Liver (tissue), 9 donors: Measurements from ENCODE around the gene FRMD1. TPM values are rescaled to one million over a fixed set of nuclear protein-coding genes. Genes with fewer than 3 reads are reported as not detected.

ENCODE experiments used
- DNase-seq: peaks from one replicate; pipeline ENCODE4 v3.0.0-alpha.2; 2017; ENCODE audit warnings: low spot score
- H3K27ac ChIP-seq, 2 donors: one replicate each; pipeline ENCODE4 v1.7.0; 2013; ENCODE audit warnings: inconsistent platforms in 2 of 2, low read length in 2 of 2, control low read depth in 1 of 2, low read depth in 1 of 2, mild to moderate bottlenecking in 1 of 2
- H3K27me3 ChIP-seq, 4 donors: one replicate each; pipeline versions ENCODE4 v1.6.1 to v1.7.0; 2013; ENCODE audit warnings: low read length in 3 of 4, inconsistent platforms in 1 of 4, mild to moderate bottlenecking in 1 of 4, moderate library complexity in 1 of 4; ENCODE audit not compliant: control insufficient read depth in 4 of 4, insufficient read depth in 4 of 4
- H3K36me3 ChIP-seq, 4 donors: one replicate each; pipeline versions ENCODE4 v1.6.1 to v1.7.0; 2013; ENCODE audit warnings: low read length in 3 of 4, mild to moderate bottlenecking in 3 of 4, low read depth in 1 of 4, moderate library complexity in 1 of 4; ENCODE audit not compliant: control insufficient read depth in 4 of 4, insufficient read depth in 3 of 4
- H3K4me1 ChIP-seq, 4 donors: one replicate each; pipeline versions ENCODE4 v1.6.1 to v1.7.0; 2013; ENCODE audit warnings: low read length in 3 of 4, mild to moderate bottlenecking in 3 of 4, moderate library complexity in 1 of 4; ENCODE audit not compliant: control insufficient read depth in 4 of 4, insufficient read depth in 4 of 4
- H3K4me3 ChIP-seq, 3 donors: one replicate each; pipeline versions ENCODE4 v1.6.1 to v1.7.0; 2013; ENCODE audit warnings: low read length in 3 of 3, control low read depth in 1 of 3, low read depth in 1 of 3, mild to moderate bottlenecking in 1 of 3
- H3K9ac ChIP-seq, 2 donors: one replicate each; pipeline ENCODE4 v1.7.0; 2013; ENCODE audit warnings: low read length in 2 of 2, mild to moderate bottlenecking in 2 of 2, moderate library complexity in 2 of 2, control low read depth in 1 of 2, low read depth in 1 of 2
- H3K9me3 ChIP-seq, 4 donors: one replicate each; pipeline versions ENCODE4 v1.6.1 to v1.7.0; 2013; ENCODE audit warnings: low read length in 3 of 4; ENCODE audit not compliant: control insufficient read depth in 4 of 4
- EGR1 ChIP-seq, 2 donors: IDR thresholded peaks; 2 replicates each; pipeline ENCODE4 v1.6.1; 2016 to 2018; ENCODE audit warnings: antibody characterized with exemption in 2 of 2, low read depth in 2 of 2
- FOXA1 ChIP-seq: IDR thresholded peaks from 2 replicates; pipeline ENCODE4 v1.6.1; 2016; ENCODE audit warnings: antibody characterized with exemption
- FOXA2 ChIP-seq: IDR thresholded peaks from 2 replicates; pipeline ENCODE4 v1.6.1; 2016; ENCODE audit warnings: antibody characterized with exemption
- GABPA ChIP-seq, 2 donors: IDR thresholded peaks in 1 of 2; conservative IDR thresholded peaks in 1 of 2; 2 replicates each; pipeline ENCODE4 v1.6.1; 2016; ENCODE audit warnings: antibody characterized with exemption in 2 of 2, mild to moderate bottlenecking in 1 of 2, moderate library complexity in 1 of 2
- HNF4A ChIP-seq, 2 donors: conservative IDR thresholded peaks; 2 replicates each; pipeline ENCODE4 v1.6.1; 2016; ENCODE audit warnings: antibody characterized with exemption in 2 of 2, mild to moderate bottlenecking in 2 of 2
- HNF4G ChIP-seq: IDR thresholded peaks from 2 replicates; pipeline ENCODE4 v1.6.1; 2016; ENCODE audit warnings: antibody characterized with exemption
- JUND ChIP-seq, 2 donors: IDR thresholded peaks; 2 replicates each; pipeline ENCODE4 v1.6.1; 2016; ENCODE audit warnings: antibody characterized with exemption in 2 of 2
- NR2F2 ChIP-seq: IDR thresholded peaks from 2 replicates; pipeline ENCODE4 v1.6.1; 2016; ENCODE audit warnings: antibody characterized with exemption
- RAD21 ChIP-seq, 2 donors: IDR thresholded peaks; 2 replicates each; pipeline ENCODE4 v1.6.1; 2016; ENCODE audit warnings: antibody characterized with exemption in 2 of 2, mild to moderate bottlenecking in 2 of 2
- RXRA ChIP-seq, 2 donors: IDR thresholded peaks; 2 replicates each; pipeline ENCODE4 v1.6.1; 2017 to 2018; ENCODE audit warnings: antibody characterized with exemption in 2 of 2, mild to moderate bottlenecking in 1 of 2
- SP1 ChIP-seq: IDR thresholded peaks from 2 replicates; pipeline ENCODE4 v1.6.1; 2018; ENCODE audit warnings: antibody characterized with exemption, mild to moderate bottlenecking
- TAF1 ChIP-seq: conservative IDR thresholded peaks from 2 replicates; pipeline ENCODE4 v1.6.1; 2016; ENCODE audit warnings: antibody characterized with exemption, mild to moderate bottlenecking
- YY1 ChIP-seq: IDR thresholded peaks from 2 replicates; pipeline ENCODE4 v1.6.1; 2016; ENCODE audit warnings: antibody characterized with exemption, mild to moderate bottlenecking
- WGBS: extraction: QIAGEN DNeasy Blood & Tissue Kit; methylation state at CpG from one replicate; pipeline ENCODE4 v1.1.7; 2013; 5-methylcytosine and 5-hydroxymethylcytosine counted together
- polyA plus RNA-seq, 2 donors: library from polyadenylated mRNA; stranded (reverse) in 1 of 2; unstranded in 1 of 2; fragments of 200-250 nt in 1 of 2; fragments of >200 nt in 1 of 2; fragmentation: Nextera tagmentation in 1 of 2; extraction: Ambion mirVana in 1 of 2; gene quantifications; one replicate each; pipeline versions ENCODE4 v1.2.1 to v1.2.3, GENCODE V29; 2013 to 2015
- total RNA-seq, 2 donors: library from RNA; depleted of rRNA; stranded (reverse); fragments of >200 nt; gene quantifications; one replicate each; pipeline ENCODE4 v1.2.3, GENCODE V29; 2014
- TF ChIP-seq, protein P1 (sequence below): IDR thresholded peaks from 2 replicates; pipeline ENCODE4 v1.6.1; 2016; ENCODE audit warnings: antibody characterized with exemption, mild to moderate bottlenecking
- TF ChIP-seq, protein P2 (sequence below): IDR thresholded peaks from 2 replicates; pipeline ENCODE4 v1.6.1; 2016; ENCODE audit warnings: antibody characterized with exemption
- TF ChIP-seq, protein P3 (sequence below): fragments of 150-350 bp; IDR thresholded peaks from 2 replicates; pipeline ENCODE4 v1.5.1; 2017; ENCODE audit warnings: improper control_type of control experiment, low read depth, low read length; ENCODE audit not compliant: missing input control
- TF ChIP-seq, protein P4 (sequence below): IDR thresholded peaks from 2 replicates; pipeline ENCODE4 v1.6.1; 2016; ENCODE audit warnings: antibody characterized with exemption
- TF ChIP-seq, protein P5 (sequence below): IDR thresholded peaks from 2 replicates; pipeline ENCODE4 v1.6.1; 2016; ENCODE audit warnings: antibody characterized with exemption
- donor health status: healthy.
- donor health status: healthy.
- donor health status: healthy.
- donor health status: healthy.
- donor health status: healthy.

FRMD1 gene
- total and polyA plus RNA-seq, 4 donors: 0.04 to 0.17 (median 0.12) TPM

DNA sequence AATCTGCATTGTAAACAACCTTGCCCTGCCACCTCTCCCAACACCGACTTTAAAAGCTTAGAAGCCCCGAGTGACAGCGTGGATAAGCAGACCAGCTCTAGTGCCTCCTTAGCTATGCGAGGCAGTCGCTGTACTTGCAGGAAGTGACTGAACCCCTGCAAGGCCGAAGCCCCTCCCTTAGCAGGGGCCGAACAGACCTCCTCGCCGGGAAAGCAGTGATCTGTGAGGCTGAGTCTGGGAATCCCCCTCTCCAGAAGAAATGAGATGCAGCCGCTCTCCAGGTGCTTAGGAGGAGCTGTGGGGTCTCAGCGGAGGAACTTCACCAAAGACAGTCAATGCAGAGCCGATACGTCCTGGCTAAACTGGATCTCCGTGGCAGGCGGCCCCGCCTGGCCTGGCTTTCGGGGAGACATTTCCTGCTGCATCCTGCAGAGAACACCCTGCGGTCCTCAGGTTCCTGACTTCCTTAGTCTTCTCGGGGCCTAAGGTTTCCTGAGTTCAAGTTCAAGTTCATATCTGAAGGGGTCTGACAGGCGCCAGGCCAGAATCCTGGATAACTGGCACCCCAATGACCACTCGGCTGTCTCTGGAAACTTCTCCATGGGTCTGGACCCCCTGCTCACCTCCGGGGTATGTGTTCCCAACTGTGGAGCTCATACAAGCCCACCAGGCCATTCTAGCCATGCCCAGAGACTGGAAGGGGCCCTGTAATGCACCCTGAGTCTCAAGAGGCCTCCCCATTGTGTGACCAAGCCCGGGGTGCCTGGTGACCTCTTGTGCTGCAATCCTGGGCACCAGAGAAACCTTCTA lies 20.4 kb upstream of the FRMD1 start:
- no peak for TF ChIP-seq GABPA (IDR thresholded peaks at IDR 0.05 in 1 of 2, conservative IDR thresholded peaks at IDR 0.05 in 1 of 2)
- no peak for TF ChIP-seq RXRA (IDR thresholded peaks at IDR 0.05)
- TF ChIP-seq, protein P1, sequence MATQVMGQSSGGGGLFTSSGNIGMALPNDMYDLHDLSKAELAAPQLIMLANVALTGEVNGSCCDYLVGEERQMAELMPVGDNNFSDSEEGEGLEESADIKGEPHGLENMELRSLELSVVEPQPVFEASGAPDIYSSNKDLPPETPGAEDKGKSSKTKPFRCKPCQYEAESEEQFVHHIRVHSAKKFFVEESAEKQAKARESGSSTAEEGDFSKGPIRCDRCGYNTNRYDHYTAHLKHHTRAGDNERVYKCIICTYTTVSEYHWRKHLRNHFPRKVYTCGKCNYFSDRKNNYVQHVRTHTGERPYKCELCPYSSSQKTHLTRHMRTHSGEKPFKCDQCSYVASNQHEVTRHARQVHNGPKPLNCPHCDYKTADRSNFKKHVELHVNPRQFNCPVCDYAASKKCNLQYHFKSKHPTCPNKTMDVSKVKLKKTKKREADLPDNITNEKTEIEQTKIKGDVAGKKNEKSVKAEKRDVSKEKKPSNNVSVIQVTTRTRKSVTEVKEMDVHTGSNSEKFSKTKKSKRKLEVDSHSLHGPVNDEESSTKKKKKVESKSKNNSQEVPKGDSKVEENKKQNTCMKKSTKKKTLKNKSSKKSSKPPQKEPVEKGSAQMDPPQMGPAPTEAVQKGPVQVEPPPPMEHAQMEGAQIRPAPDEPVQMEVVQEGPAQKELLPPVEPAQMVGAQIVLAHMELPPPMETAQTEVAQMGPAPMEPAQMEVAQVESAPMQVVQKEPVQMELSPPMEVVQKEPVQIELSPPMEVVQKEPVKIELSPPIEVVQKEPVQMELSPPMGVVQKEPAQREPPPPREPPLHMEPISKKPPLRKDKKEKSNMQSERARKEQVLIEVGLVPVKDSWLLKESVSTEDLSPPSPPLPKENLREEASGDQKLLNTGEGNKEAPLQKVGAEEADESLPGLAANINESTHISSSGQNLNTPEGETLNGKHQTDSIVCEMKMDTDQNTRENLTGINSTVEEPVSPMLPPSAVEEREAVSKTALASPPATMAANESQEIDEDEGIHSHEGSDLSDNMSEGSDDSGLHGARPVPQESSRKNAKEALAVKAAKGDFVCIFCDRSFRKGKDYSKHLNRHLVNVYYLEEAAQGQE: no peak
- no peak for TF ChIP-seq SP1
- no peak for TF ChIP-seq EGR1 (IDR thresholded peaks at IDR 0.05; ENCODE audit: low read depth in 2 of 2)
- no peak for TF ChIP-seq TAF1
- TF ChIP-seq FOXA2: no peak
- TF ChIP-seq, protein P2, sequence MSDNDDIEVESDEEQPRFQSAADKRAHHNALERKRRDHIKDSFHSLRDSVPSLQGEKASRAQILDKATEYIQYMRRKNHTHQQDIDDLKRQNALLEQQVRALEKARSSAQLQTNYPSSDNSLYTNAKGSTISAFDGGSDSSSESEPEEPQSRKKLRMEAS: no peak
- TF ChIP-seq HNF4A (conservative IDR thresholded peaks at IDR 0.05): no peak
- TF ChIP-seq FOXA1: no peak
- TF ChIP-seq, protein P3, sequence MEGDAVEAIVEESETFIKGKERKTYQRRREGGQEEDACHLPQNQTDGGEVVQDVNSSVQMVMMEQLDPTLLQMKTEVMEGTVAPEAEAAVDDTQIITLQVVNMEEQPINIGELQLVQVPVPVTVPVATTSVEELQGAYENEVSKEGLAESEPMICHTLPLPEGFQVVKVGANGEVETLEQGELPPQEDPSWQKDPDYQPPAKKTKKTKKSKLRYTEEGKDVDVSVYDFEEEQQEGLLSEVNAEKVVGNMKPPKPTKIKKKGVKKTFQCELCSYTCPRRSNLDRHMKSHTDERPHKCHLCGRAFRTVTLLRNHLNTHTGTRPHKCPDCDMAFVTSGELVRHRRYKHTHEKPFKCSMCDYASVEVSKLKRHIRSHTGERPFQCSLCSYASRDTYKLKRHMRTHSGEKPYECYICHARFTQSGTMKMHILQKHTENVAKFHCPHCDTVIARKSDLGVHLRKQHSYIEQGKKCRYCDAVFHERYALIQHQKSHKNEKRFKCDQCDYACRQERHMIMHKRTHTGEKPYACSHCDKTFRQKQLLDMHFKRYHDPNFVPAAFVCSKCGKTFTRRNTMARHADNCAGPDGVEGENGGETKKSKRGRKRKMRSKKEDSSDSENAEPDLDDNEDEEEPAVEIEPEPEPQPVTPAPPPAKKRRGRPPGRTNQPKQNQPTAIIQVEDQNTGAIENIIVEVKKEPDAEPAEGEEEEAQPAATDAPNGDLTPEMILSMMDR: no peak
- TF ChIP-seq NR2F2: no peak
- no peak for TF ChIP-seq JUND (IDR thresholded peaks at IDR 0.05)
- TF ChIP-seq, protein P4, sequence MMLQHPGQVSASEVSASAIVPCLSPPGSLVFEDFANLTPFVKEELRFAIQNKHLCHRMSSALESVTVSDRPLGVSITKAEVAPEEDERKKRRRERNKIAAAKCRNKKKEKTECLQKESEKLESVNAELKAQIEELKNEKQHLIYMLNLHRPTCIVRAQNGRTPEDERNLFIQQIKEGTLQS: no peak
- TF ChIP-seq, protein P5, sequence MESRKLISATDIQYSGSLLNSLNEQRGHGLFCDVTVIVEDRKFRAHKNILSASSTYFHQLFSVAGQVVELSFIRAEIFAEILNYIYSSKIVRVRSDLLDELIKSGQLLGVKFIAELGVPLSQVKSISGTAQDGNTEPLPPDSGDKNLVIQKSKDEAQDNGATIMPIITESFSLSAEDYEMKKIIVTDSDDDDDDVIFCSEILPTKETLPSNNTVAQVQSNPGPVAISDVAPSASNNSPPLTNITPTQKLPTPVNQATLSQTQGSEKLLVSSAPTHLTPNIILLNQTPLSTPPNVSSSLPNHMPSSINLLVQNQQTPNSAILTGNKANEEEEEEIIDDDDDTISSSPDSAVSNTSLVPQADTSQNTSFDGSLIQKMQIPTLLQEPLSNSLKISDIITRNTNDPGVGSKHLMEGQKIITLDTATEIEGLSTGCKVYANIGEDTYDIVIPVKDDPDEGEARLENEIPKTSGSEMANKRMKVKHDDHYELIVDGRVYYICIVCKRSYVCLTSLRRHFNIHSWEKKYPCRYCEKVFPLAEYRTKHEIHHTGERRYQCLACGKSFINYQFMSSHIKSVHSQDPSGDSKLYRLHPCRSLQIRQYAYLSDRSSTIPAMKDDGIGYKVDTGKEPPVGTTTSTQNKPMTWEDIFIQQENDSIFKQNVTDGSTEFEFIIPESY: no peak
- TF ChIP-seq HNF4G: no peak
- no peak for TF ChIP-seq YY1
- no peak for TF ChIP-seq RAD21 (IDR thresholded peaks at IDR 0.05)
- no peak for DNase-seq
- 73% methylated on average over 23 of the region's 23 CpGs for WGBS

More for the DNA sequence above, 20.4 kb upstream of the FRMD1 start:
- Histone ChIP-seq H3K9ac (no peak overlapping the region), H3K9me3 (no peaks in the 10 kb centered on the region), H3K27ac (no peak overlapping the region), H3K36me3 (no peaks in the 10 kb centered on the region), H3K27me3 (peaks cover 0 to 5% (median 4%) of the 10 kb centered on the region in 4 donors), H3K4me1 (no peaks in the 10 kb centered on the region), H3K4me3 (no peak overlapping the region)
